Mesothelial cell of epicardium (in vitro differentiated cells): ENCODE data around the gene SHC1. TPM values are rescaled to one million over a fixed set of nuclear protein-coding genes. Genes with fewer than 3 reads are reported as not detected.
A peak's percentile ranks its signal among the peaks of the same experiment; 100 is the strongest.

ENCODE experiments used
- DNase-seq, 2 experiments: peaks; one replicate each; pipeline ENCODE4 v3.0.0; 2021; ENCODE audit warnings: low spot score in 2 of 2; ENCODE audit not compliant: unreplicated experiment in 2 of 2
- H3K27ac Mint-ChIP-seq: 2 replicates; pipeline ENCODE4 v1.8.0; 2021; ENCODE audit warnings: mixed read lengths
- H3K27me3 Mint-ChIP-seq: 2 replicates; pipeline ENCODE4 v1.8.0; 2021; ENCODE audit warnings: low read depth, mixed read lengths
- H3K36me3 Mint-ChIP-seq: 2 replicates; pipeline ENCODE4 v1.8.0; 2021; ENCODE audit warnings: mixed read lengths
- H3K4me1 Mint-ChIP-seq: 2 replicates; pipeline ENCODE4 v1.8.0; 2021; ENCODE audit warnings: mixed read lengths
- H3K4me3 Mint-ChIP-seq: 2 replicates; pipeline ENCODE4 v1.8.0; 2021; ENCODE audit warnings: mild to moderate bottlenecking, moderate library complexity, mixed read lengths
- H3K9me3 Mint-ChIP-seq: 2 replicates; pipeline ENCODE4 v1.8.0; 2021; ENCODE audit warnings: mixed read lengths
- CTCF ChIP-seq: fragments of 200-600 bp; sonication (generic); IDR thresholded peaks from one replicate; pipeline ENCODE4 v1.5.0; 2021; ENCODE audit warnings: antibody characterized with exemption; ENCODE audit not compliant: unreplicated experiment
- total RNA-seq: library from RNA; stranded (reverse); gene quantifications from 3 replicates; pipeline ENCODE4 v1.2.1, GENCODE V29; 2021

Gene SHC1
- total RNA-seq, 1 donor from 2014 or later = 115 TPM

- Mint-ChIP-seq H3K9me3 (no peaks in the 10 kb centered on the region), H3K27me3 (no peaks in the 10 kb centered on the region), H3K36me3 (peaks cover 11% of the 10 kb centered on the region), H3K27ac (peak overlapping the region; percentile 2), H3K4me3 (no peak overlapping the region), H3K4me1 (peaks cover 55% of the 10 kb centered on the region)
- no peak for DNase-seq
- no peak for TF ChIP-seq CTCF
Measured at GRCh38 chr1:154952664-154953063, 17.9 kb downstream of the SHC1 start.

- no peak for TF ChIP-seq CTCF
- Mint-ChIP-seq H3K4me3 (no peak overlapping the region), H3K9me3 (no peaks in the 10 kb centered on the region), H3K27me3 (no peaks in the 10 kb centered on the region), H3K36me3 (peaks cover 11% of the 10 kb centered on the region), H3K27ac (peak overlapping the region; percentile 2), H3K4me1 (peaks cover 49% of the 10 kb centered on the region)
- no peak for DNase-seq
Measured at GRCh38 chr1:154951901-154952657, 18.5 kb downstream of the SHC1 start.

- DNase-seq = no peak
- no peak overlapping the region for H3K4me3 Mint-ChIP-seq
- no peak overlapping the region for H3K27ac Mint-ChIP-seq
- peaks cover 15% of the 10 kb centered on the region for H3K36me3 Mint-ChIP-seq
- no peak for TF ChIP-seq CTCF
- H3K4me1 Mint-ChIP-seq = peaks cover 20% of the 10 kb centered on the region
- H3K9me3 Mint-ChIP-seq = no peaks in the 10 kb centered on the region
- H3K27me3 Mint-ChIP-seq = no peaks in the 10 kb centered on the region
Measured at GRCh38 chr1:154948079-154948478, 22.5 kb downstream of the SHC1 start.

GRCh38 chr1:154945962-154946850 is 24.3 kb downstream of the SHC1 start:
- no peak overlapping the region for H3K4me3 Mint-ChIP-seq
- peaks cover 10% of the 10 kb centered on the region for H3K4me1 Mint-ChIP-seq
- H3K27ac Mint-ChIP-seq = peak overlapping the region; percentile 7
- no peaks in the 10 kb centered on the region for H3K27me3 Mint-ChIP-seq
- H3K36me3 Mint-ChIP-seq = peaks cover 15% of the 10 kb centered on the region
- TF ChIP-seq CTCF = no peak
- no peaks in the 10 kb centered on the region for H3K9me3 Mint-ChIP-seq
- no peak for DNase-seq

- no peak overlapping the region for H3K27ac Mint-ChIP-seq
- no peaks in the 10 kb centered on the region for H3K9me3 Mint-ChIP-seq
- no peak overlapping the region for H3K4me3 Mint-ChIP-seq
- H3K27me3 Mint-ChIP-seq = no peaks in the 10 kb centered on the region
- TF ChIP-seq CTCF = no peak
- peaks cover 9% of the 10 kb centered on the region for H3K36me3 Mint-ChIP-seq
- DNase-seq = no peak
- H3K4me1 Mint-ChIP-seq = peaks cover 18% of the 10 kb centered on the region
Measured at GRCh38 chr1:154945160-154945961, 25.2 kb downstream of the SHC1 start.
